OCI-LY3 (cell line): ENCODE results near the gene BPIFA3.

Experiments used
- EZH2phosphoT487 ChIP-seq: fragments of 200-600 bp; shearing (Covaris generic); IDR thresholded peaks from 2 replicates; pipeline ENCODE4 v1.6.1; 2018; ENCODE audit warnings: antibody characterized with exemption, mixed run types, low read depth
- TF ChIP-seq, protein P1 (sequence below): fragments of 200-600, 300-600 bp; sonication (generic); IDR thresholded peaks from 2 replicates; pipeline ENCODE4 v1.5.1; 2014; ENCODE audit warnings: antibody characterized with exemption, low read length, low read depth

DNA sequence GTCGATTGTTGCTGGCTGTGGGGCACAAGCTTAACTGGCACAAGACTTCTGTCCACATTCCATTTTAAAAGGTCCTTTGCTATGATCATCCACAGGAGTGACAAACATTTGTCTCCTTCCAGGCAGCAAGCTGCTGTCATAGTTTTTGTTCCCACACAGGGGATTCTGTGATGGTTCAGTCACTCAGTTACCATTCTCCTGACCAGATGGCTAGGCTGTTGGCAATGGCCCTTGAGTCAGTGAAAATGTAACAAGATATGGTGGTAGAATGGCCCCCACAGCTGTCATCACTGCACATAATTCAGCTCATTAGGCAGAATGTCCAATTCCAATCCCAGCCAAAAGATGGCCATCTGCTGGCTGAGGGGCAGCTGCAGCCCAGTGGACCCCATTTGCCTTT lies 32.3 kb downstream of the BPIFA3 start:
- TF ChIP-seq, protein P1, sequence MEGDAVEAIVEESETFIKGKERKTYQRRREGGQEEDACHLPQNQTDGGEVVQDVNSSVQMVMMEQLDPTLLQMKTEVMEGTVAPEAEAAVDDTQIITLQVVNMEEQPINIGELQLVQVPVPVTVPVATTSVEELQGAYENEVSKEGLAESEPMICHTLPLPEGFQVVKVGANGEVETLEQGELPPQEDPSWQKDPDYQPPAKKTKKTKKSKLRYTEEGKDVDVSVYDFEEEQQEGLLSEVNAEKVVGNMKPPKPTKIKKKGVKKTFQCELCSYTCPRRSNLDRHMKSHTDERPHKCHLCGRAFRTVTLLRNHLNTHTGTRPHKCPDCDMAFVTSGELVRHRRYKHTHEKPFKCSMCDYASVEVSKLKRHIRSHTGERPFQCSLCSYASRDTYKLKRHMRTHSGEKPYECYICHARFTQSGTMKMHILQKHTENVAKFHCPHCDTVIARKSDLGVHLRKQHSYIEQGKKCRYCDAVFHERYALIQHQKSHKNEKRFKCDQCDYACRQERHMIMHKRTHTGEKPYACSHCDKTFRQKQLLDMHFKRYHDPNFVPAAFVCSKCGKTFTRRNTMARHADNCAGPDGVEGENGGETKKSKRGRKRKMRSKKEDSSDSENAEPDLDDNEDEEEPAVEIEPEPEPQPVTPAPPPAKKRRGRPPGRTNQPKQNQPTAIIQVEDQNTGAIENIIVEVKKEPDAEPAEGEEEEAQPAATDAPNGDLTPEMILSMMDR, result no peak
- no peak for TF ChIP-seq EZH2phosphoT487
